Activated CD4-positive, alpha-beta memory T cell treated with anti-CD3 and anti-CD28 coated beads, Interleukin-2, amount 10 ng/mL, durations not matched to agents 7 days and 5 days (primary cell): ENCODE measurements around the gene FOXL3. TPM values are rescaled to one million over a fixed set of nuclear protein-coding genes. Genes with fewer than 3 reads are reported as not detected.

ENCODE experiments used
- CTCF ChIA-PET: fragments of 350-600 bp; sonication (Branson Sonifier 250); formaldehyde crosslinking; loops from one replicate; lab custom pipeline; 2021; ENCODE audit warnings: antibody characterized with exemption, inconsistent platforms; lab: Charles Lee
- POLR2A ChIA-PET: fragments of 350-600 bp; sonication (Branson Sonifier 250); formaldehyde crosslinking; loops from one replicate; lab custom pipeline; 2021; ENCODE audit warnings: antibody characterized with exemption; lab: Charles Lee
- DNase-seq: peaks from one replicate; pipeline ENCODE4 v3.0.0-alpha.2; 2020
- H3K27ac Mint-ChIP-seq: one replicate; pipeline ENCODE4 v1.8.0; 2021; ENCODE audit warnings: mild to moderate bottlenecking, mixed read lengths
- H3K27me3 Mint-ChIP-seq: one replicate; pipeline ENCODE4 v1.8.0; 2021; ENCODE audit warnings: mixed read lengths
- H3K36me3 Mint-ChIP-seq: one replicate; pipeline ENCODE4 v1.8.0; 2021; ENCODE audit warnings: low read depth, mixed read lengths
- H3K4me1 Mint-ChIP-seq: one replicate; pipeline ENCODE4 v1.8.0; 2021; ENCODE audit warnings: mixed read lengths
- H3K4me3 Mint-ChIP-seq: one replicate; pipeline ENCODE4 v1.8.0; 2021; ENCODE audit warnings: mild to moderate bottlenecking, mixed read lengths
- H3K9me3 Mint-ChIP-seq: one replicate; pipeline ENCODE4 v1.8.0; 2021; ENCODE audit warnings: mixed read lengths
- total RNA-seq, 2 experiments: library from RNA; stranded (reverse); gene quantifications; one replicate each; pipeline ENCODE4 v1.2.3, GENCODE V29; 2021

Gene FOXL3
- total RNA-seq, 2 experiments from 2014 or later, result not detected

DNA sequence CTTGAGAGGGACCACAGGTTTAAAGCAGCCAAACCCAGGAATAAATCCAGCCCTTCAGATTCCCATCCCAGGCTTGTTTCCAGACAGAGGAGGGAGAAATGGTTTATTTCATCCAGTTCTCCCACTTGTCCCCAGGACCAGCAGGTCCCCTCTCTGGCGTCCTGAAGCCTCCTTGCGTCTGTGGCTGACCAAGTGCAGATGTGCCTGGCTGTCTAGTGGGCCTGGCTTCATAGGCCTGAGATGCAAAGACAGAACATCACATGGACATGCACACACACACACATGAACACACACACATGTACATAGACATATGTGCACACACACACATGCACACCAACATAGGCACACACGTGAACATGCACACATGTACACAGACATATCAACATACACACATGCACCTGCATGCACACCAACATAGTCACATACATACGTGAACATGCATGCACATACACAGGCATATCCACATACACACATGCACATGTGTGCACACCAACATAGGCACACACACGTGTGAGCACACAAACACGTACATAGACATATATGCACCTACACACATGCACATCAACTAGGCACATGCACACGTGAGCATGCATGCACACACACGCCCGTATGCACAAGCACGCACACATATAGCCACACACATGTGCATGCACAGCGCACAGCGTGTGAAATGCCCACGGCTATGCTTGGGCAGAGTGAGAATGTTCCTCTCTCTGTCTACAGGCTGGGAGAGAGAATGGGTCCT, 10.7 kb downstream of the FOXL3 start:
- H3K27me3 Mint-ChIP-seq, result no peaks in the 10 kb centered on the region
- H3K27ac Mint-ChIP-seq, result no peak overlapping the region
- no peak for DNase-seq
- peaks cover 7% of the 10 kb centered on the region for H3K9me3 Mint-ChIP-seq
- H3K36me3 Mint-ChIP-seq, result no peaks in the 10 kb centered on the region
- no peak overlapping the region for H3K4me3 Mint-ChIP-seq
- no peaks in the 10 kb centered on the region for H3K4me1 Mint-ChIP-seq
- ChIA-PET POLR2A (no interaction called here), CTCF (no interaction called here)

DNA sequence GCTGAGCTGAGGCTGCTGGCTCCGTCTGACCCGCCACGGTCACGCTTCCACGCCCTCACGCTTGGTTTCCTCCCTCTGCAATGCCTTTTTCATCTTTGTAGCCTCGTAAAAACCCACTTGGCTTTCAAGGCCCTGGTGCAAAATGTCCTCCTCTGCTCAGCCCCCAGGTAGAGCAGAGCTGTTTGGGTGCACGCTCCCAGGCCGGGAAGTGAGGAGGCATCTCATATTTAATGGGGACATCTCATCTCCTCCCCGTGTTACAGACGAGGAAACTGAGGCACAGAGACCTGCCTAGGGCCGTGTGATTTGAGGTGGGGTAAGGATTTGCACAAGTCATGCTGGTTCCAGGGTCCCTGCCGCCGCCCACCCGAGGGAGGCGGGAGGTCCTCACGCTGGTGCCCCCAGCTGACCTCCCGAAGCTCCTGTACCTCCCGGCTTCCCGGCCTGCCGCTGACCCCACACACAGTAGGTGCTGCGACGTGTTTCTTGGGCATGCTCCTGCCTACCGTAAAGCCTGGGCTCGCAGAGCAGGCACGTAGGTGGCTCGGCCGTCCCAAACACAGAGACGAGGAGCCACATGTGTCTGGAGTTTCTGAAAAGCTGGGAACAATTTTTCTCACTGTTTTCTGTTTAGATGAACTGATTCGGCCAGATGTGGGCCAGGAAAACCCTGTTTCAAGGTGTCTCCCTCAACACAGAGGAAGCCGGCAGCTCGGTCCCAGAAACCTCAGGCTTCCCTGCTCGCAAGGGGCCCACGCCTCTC, 11.5 kb downstream of the FOXL3 start:
- ChIA-PET POLR2A (no interaction called here), CTCF (no interaction called here)
- H3K36me3 Mint-ChIP-seq, result no peaks in the 10 kb centered on the region
- H3K27me3 Mint-ChIP-seq, result no peaks in the 10 kb centered on the region
- peaks cover 7% of the 10 kb centered on the region for H3K9me3 Mint-ChIP-seq
- H3K4me3 Mint-ChIP-seq, result no peak overlapping the region
- H3K27ac Mint-ChIP-seq, result no peak overlapping the region
- DNase-seq, result no peak
- no peaks in the 10 kb centered on the region for H3K4me1 Mint-ChIP-seq

- Mint-ChIP-seq H3K27ac (no peak overlapping the region), H3K4me1 (no peaks in the 10 kb centered on the region), H3K27me3 (no peaks in the 10 kb centered on the region), H3K4me3 (no peak overlapping the region), H3K9me3 (peaks cover 7% of the 10 kb centered on the region), H3K36me3 (no peaks in the 10 kb centered on the region)
- CTCF ChIA-PET, result no interaction called here
- no peak for DNase-seq
- POLR2A ChIA-PET, result no interaction called here
Observed at GRCh38 chr7:302054-302992, 12.4 kb downstream of the FOXL3 start.

DNA sequence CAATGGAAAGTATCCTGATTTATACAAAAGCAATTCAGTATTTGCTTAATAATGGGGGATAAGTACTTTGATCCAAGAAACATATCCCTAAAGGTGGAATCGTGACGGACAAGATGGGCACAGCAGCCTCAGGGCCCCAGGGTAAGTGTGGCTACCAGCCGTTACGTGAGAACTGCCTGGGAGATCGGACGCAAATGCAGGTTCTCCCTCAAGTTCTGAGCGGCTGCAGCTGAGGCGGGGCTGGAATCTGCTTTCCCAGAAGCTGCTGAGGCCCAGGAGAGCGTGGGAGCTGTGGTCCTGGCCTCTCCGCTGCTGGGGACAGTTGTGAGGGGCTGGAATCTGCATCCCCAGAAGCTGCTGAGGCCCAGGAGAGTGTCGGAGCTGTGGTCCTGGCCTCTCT, 13.5 kb downstream of the FOXL3 start:
- no peaks in the 10 kb centered on the region for H3K4me1 Mint-ChIP-seq
- H3K9me3 Mint-ChIP-seq, result peaks cover 7% of the 10 kb centered on the region
- CTCF ChIA-PET, result no interaction called here
- no peak overlapping the region for H3K27ac Mint-ChIP-seq
- DNase-seq, result no peak
- H3K36me3 Mint-ChIP-seq, result no peaks in the 10 kb centered on the region
- no peaks in the 10 kb centered on the region for H3K27me3 Mint-ChIP-seq
- H3K4me3 Mint-ChIP-seq, result no peak overlapping the region
- POLR2A ChIA-PET, result no interaction called here

GRCh38 chr7:303884-304573, 14.1 kb downstream of the FOXL3 start:
- Mint-ChIP-seq H3K27ac (no peak overlapping the region), H3K4me3 (no peak overlapping the region), H3K27me3 (no peaks in the 10 kb centered on the region), H3K9me3 (peaks cover 7% of the 10 kb centered on the region), H3K4me1 (no peaks in the 10 kb centered on the region), H3K36me3 (no peaks in the 10 kb centered on the region)
- DNase-seq, result no peak
- ChIA-PET CTCF (no interaction called here), POLR2A (no interaction called here)

GRCh38 chr7:304574-305409, 14.8 kb downstream of the FOXL3 start:
- Mint-ChIP-seq H3K27ac (no peak overlapping the region), H3K27me3 (peaks cover 3% of the 10 kb centered on the region), H3K9me3 (peaks cover 7% of the 10 kb centered on the region), H3K4me3 (no peak overlapping the region), H3K36me3 (no peaks in the 10 kb centered on the region), H3K4me1 (no peaks in the 10 kb centered on the region)
- no peak for DNase-seq
- ChIA-PET POLR2A (no interaction called here), CTCF (no interaction called here)

DNA sequence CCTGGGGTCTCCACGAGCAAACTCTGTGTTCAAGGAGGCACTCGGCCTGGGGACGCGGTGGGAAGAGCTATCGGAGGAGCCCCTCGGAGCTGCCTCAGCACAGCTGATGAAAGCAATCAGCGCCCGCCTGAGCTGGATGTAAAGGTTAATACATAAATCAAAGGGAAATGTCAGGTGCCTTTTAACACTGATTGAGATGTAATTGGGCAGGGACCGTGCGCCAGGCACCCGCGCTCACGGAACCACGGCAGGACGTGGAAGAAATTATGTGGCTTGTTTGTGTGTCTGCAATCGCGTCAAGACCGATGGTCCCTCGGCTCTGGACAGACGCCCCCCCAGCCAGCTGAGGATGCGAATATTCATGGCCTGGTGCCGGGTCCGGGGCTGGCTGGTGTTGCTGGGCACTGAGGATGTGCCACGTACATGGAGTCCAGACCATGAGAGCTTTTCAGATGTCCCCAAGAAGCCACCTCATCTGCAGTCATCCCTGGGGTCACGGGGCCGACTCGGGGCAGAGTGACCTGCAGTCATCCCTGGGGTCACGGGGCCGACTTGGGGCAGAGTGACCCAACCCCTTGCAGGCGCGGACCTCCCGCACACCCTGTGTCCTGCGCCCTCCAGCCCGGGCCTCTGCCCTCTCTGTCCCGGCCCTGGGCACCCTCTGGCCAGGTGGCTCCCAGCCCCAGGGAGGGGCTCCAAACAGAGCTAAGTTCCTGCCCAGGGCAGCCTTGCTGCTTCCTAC, 15.6 kb downstream of the FOXL3 start:
- H3K27ac Mint-ChIP-seq, result no peak overlapping the region
- H3K27me3 Mint-ChIP-seq, result peaks cover 3% of the 10 kb centered on the region
- CTCF ChIA-PET, result no interaction called here
- H3K4me3 Mint-ChIP-seq, result no peak overlapping the region
- H3K9me3 Mint-ChIP-seq, result peaks cover 7% of the 10 kb centered on the region
- no peaks in the 10 kb centered on the region for H3K4me1 Mint-ChIP-seq
- POLR2A ChIA-PET, result interaction anchor here (1.1 kb wide), 1 partner anchor 10 kb away, joined by 3 read pairs; no protein-coding TSS in a partner anchor
- no peaks in the 10 kb centered on the region for H3K36me3 Mint-ChIP-seq
- no peak for DNase-seq

DNA sequence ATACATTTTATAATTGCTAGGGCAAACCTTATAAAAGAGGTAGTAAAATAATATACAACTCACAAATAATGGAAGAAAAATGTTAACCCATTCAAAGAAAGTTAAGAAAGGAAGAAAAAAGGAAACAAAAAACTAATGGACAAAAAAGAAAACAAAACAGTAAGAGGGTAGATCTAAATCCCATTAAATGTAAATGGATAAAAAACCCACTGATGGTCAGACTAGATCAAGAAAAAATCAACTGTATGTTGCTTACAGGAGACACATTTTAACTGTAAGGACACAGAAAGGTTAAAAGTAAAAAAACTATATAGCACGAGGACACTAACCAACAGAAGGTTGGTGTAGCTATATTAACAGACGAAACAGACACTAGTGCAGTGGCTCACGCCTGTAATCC, 18.0 kb downstream of the FOXL3 start:
- Mint-ChIP-seq H3K27me3 (peaks cover 14% of the 10 kb centered on the region), H3K27ac (no peak overlapping the region), H3K4me1 (no peaks in the 10 kb centered on the region), H3K36me3 (no peaks in the 10 kb centered on the region), H3K4me3 (no peak overlapping the region), H3K9me3 (peaks cover 7% of the 10 kb centered on the region)
- CTCF ChIA-PET, result no interaction called here
- no peak for DNase-seq
- POLR2A ChIA-PET, result no interaction called here

- CTCF ChIA-PET, result no interaction called here
Observed at GRCh38 chr7:309586-310228, 19.7 kb downstream of the FOXL3 start.

GRCh38 chr7:311131-311680, 21.2 kb downstream of the FOXL3 start:
- ChIA-PET POLR2A (no interaction called here), CTCF (no interaction called here)
- no peak overlapping the region for H3K4me3 Mint-ChIP-seq

More at GRCh38 chr7:309586-310228, 19.7 kb downstream of the FOXL3 start:
- H3K4me1 Mint-ChIP-seq, result no peaks in the 10 kb centered on the region
- H3K36me3 Mint-ChIP-seq, result no peaks in the 10 kb centered on the region
- no peak overlapping the region for H3K27ac Mint-ChIP-seq
- no peak for DNase-seq
- peaks cover 22% of the 10 kb centered on the region for H3K27me3 Mint-ChIP-seq
- H3K9me3 Mint-ChIP-seq, result peaks cover 2% of the 10 kb centered on the region
- no peak overlapping the region for H3K4me3 Mint-ChIP-seq
- POLR2A ChIA-PET, result no interaction called here

GRCh38 chr7:311796-312195, 21.8 kb downstream of the FOXL3 start:
- CTCF ChIA-PET, result no interaction called here

More at GRCh38 chr7:311131-311680, 21.2 kb downstream of the FOXL3 start:
- Mint-ChIP-seq H3K27ac (no peak overlapping the region), H3K9me3 (no peaks in the 10 kb centered on the region), H3K27me3 (peaks cover 31% of the 10 kb centered on the region), H3K36me3 (no peaks in the 10 kb centered on the region), H3K4me1 (no peaks in the 10 kb centered on the region)
- DNase-seq, result no peak

More at GRCh38 chr7:311796-312195, 21.8 kb downstream of the FOXL3 start:
- H3K27ac Mint-ChIP-seq, result no peak overlapping the region
- POLR2A ChIA-PET, result no interaction called here
- no peak overlapping the region for H3K4me3 Mint-ChIP-seq
- no peaks in the 10 kb centered on the region for H3K4me1 Mint-ChIP-seq
- H3K27me3 Mint-ChIP-seq, result peaks cover 31% of the 10 kb centered on the region
- H3K9me3 Mint-ChIP-seq, result no peaks in the 10 kb centered on the region
- H3K36me3 Mint-ChIP-seq, result no peaks in the 10 kb centered on the region
- DNase-seq, result no peak
